Subcutaneous adipose tissue (tissue), 4 donors: ENCODE data around the gene TSPAN15. TPM values are rescaled to one million over a fixed set of nuclear protein-coding genes. Genes with fewer than 3 reads are reported as not detected.

Experiments
- CTCF ChIP-seq: fragments of 450-650 bp; IDR thresholded peaks from one replicate; pipeline ENCODE4 v1.5.1; 2016; ENCODE audit warnings: low read depth, mild to moderate bottlenecking, control low read depth, antibody characterized with exemption, moderate library complexity
- total RNA-seq, 4 donors: library from RNA; depleted of rRNA; stranded (reverse); fragments of >200 nt; gene quantifications; one replicate each; pipeline ENCODE4 v1.1.0, GENCODE V29; 2016

The TSPAN15 gene
- total RNA-seq, 4 donors from 2014 or later = 60.6 to 140 (median 103) TPM

- no peak for TF ChIP-seq CTCF
These were observed 25.6 kb upstream of the TSPAN15 start for GRCh38 chr10:69425511-69426298.

GRCh38 chr10:69426376-69426727 is 24.9 kb upstream of the TSPAN15 start:
- TF ChIP-seq CTCF = no peak

- TF ChIP-seq CTCF = no peak
These were observed 23.1 kb upstream of the TSPAN15 start for GRCh38 chr10:69428165-69428564.

- no peak for TF ChIP-seq CTCF
These were observed 17.1 kb upstream of the TSPAN15 start for GRCh38 chr10:69434169-69434568.

- no peak for TF ChIP-seq CTCF
These were observed 16.3 kb upstream of the TSPAN15 start for GRCh38 chr10:69434926-69435325.

- TF ChIP-seq CTCF = no peak
These were observed 15.2 kb upstream of the TSPAN15 start for GRCh38 chr10:69435966-69436520.

GRCh38 chr10:69437321-69438259 is 13.7 kb upstream of the TSPAN15 start:
- no peak for TF ChIP-seq CTCF
